AG04449 (cell line): ENCODE data around the gene PDE10A.
"Not testable (repeated sequence)": the region's sequence is repeated elsewhere in the genome, so short reads cannot be mapped to it uniquely, and the experiment has no call there.

Experiments
- CTCF ChIA-PET: fragments of 350-600 bp; formaldehyde crosslinking; extraction: SDS; loops from one replicate; lab custom pipeline; 2021; ENCODE audit warnings: antibody characterized with exemption; lab: Yijun Ruan, JAX
- POLR2A ChIA-PET: fragments of 400-600, 350-600 bp; formaldehyde crosslinking; extraction: SDS; loops from one replicate; lab custom pipeline; 2020; ENCODE audit warnings: antibody characterized with exemption, inconsistent platforms; lab: Yijun Ruan, JAX
- DNase-seq: peaks from one replicate; pipeline ENCODE4 v3.0.0-alpha.2; 2010; ENCODE audit warnings: low read depth, low spot score
- H3K4me3 ChIP-seq: 2 replicates; pipeline ENCODE4 v1.5.1; 2011; ENCODE audit warnings: low read depth, mild to moderate bottlenecking, control low read depth, low read length
- TF ChIP-seq, protein P1 (sequence below): IDR thresholded peaks from one replicate; pipeline ENCODE4 v1.5.1; 2011; ENCODE audit warnings: mild to moderate bottlenecking, moderate library complexity, low read length, control low read depth, inconsistent platforms; ENCODE audit not compliant: insufficient read depth; ENCODE audit errors: missing control alignments

The PDE10A gene

DNA sequence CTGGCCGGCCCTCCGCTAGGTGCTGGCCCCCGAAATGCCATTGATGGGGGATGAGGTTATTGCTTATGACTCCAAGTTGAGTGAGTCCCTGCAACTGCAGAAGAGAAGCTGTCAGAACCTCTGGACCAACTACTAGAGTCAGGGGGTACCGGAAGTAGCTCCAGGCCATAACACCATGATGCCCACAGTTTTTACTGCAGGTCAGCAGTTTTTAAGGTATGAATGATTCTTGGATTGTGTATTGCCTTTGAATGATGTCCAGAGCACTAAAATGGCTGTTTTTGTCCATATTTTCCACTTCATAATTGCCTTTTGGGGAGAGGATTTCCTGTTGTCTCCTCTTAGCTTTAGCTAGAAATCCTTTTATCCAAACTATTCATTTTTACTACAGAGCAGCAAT lies 148.4 kb downstream of the PDE10A start:
- ChIA-PET POLR2A (no interaction called here), CTCF (no interaction called here)
- no peak overlapping the region for H3K4me3 ChIP-seq
- TF ChIP-seq, protein P1, sequence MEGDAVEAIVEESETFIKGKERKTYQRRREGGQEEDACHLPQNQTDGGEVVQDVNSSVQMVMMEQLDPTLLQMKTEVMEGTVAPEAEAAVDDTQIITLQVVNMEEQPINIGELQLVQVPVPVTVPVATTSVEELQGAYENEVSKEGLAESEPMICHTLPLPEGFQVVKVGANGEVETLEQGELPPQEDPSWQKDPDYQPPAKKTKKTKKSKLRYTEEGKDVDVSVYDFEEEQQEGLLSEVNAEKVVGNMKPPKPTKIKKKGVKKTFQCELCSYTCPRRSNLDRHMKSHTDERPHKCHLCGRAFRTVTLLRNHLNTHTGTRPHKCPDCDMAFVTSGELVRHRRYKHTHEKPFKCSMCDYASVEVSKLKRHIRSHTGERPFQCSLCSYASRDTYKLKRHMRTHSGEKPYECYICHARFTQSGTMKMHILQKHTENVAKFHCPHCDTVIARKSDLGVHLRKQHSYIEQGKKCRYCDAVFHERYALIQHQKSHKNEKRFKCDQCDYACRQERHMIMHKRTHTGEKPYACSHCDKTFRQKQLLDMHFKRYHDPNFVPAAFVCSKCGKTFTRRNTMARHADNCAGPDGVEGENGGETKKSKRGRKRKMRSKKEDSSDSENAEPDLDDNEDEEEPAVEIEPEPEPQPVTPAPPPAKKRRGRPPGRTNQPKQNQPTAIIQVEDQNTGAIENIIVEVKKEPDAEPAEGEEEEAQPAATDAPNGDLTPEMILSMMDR: no peak
- no peak for DNase-seq

- TF ChIP-seq, protein P1: no peak
- ChIA-PET POLR2A (no interaction called here), CTCF (no interaction called here)
- DNase-seq: no peak
- H3K4me3 ChIP-seq: no peak overlapping the region
These were observed 151.2 kb downstream of the PDE10A start for GRCh38 chr6:165511807-165512206.

DNA sequence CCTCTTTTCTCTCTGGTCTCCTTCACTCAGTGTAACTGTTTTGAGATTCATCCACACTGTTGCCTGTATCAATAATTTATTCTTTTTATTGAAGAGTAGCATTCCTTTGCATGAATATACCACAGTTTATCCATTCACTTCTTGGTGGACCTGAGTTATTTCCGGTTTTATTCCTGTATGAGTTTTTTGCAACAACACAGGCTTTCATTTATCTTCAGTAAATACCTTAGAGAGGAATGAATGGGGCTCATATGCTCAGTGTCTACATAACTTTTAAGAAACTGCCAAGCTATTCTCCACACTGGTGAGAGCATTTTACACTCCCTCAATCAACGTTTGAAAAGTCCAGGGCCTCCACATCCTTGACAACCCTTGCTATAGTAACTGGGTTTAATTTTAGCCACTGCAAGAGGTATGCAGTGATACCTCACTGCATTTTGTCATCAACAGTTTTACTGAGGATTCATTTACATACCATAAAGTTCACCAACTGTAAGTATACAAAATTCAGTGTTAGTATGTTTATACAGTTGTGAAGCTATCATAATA lies 154.6 kb downstream of the PDE10A start:
- no peak overlapping the region for H3K4me3 ChIP-seq
- ChIA-PET CTCF (no interaction called here), POLR2A (no interaction called here)
- TF ChIP-seq, protein P1: no peak
- no peak for DNase-seq

DNA sequence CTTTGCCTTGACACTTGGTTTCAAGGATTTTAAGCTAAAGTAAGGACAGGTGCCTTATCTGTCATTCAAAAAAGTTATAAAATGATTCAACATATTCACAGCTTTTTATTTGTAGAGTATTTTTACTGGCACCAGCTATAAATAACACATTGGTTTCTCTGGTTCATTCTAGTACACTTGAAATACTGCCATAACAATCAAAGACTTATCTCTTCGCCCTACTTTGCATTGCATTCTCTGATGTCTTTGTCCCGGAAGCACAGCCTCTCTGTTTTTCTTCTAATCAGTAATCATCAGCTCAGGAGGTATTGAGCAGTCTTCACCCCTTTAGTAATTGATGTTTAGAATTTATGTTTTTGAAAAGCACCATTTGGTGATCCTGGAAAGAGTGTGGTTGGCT lies 156.4 kb downstream of the PDE10A start:
- TF ChIP-seq, protein P1: no peak
- no peak for DNase-seq
- no peak overlapping the region for H3K4me3 ChIP-seq
- ChIA-PET CTCF (no interaction called here), POLR2A (no interaction called here)

GRCh38 chr6:165500214-165500907 lies 162.7 kb downstream of the PDE10A start:
- CTCF ChIA-PET, POLR2A ChIA-PET: not testable (repeated sequence)

GRCh38 chr6:165497472-165497871 lies 165.6 kb downstream of the PDE10A start:
- ChIA-PET CTCF (no interaction called here), POLR2A (no interaction called here)
- no peak overlapping the region for H3K4me3 ChIP-seq
- TF ChIP-seq, protein P1: no peak
- DNase-seq: no peak

More at GRCh38 chr6:165500214-165500907, 162.7 kb downstream of the PDE10A start:
- not testable (repeated sequence) for H3K4me3 ChIP-seq, DNase-seq
